SK-N-MC (cell line): ENCODE results near the gene OSBPL10.

ENCODE experiments used
- DNase-seq: peaks from one replicate; pipeline ENCODE4 v3.0.0-alpha.2; 2011; ENCODE audit warnings: low read depth, low spot score
- H3K27ac ChIP-seq: fragments of 200-600 bp; sonication (generic); 2 replicates; pipeline ENCODE4 v1.5.1; 2016; ENCODE audit warnings: mixed run types
- H3K36me3 ChIP-seq: fragments of 200-600 bp; sonication (generic); 2 replicates; pipeline ENCODE4 v1.6.1; 2017; ENCODE audit warnings: antibody characterized with exemption, low read length, mixed read lengths; ENCODE audit not compliant: insufficient read depth
- H3K4me3 ChIP-seq: fragments of 200-600 bp; sonication (generic); 2 replicates; pipeline ENCODE4 v1.5.1; 2016
- H3K9ac ChIP-seq: fragments of 200-600 bp; sonication (generic); 2 replicates; pipeline ENCODE4 v1.8.0; 2017; ENCODE audit warnings: mixed run types, mixed read lengths; ENCODE audit not compliant: insufficient read length
- H3K9me3 ChIP-seq: fragments of 200-600 bp; sonication (generic); 2 replicates; pipeline ENCODE4 v1.6.1; 2017; ENCODE audit warnings: low read depth, mild to moderate bottlenecking, antibody characterized with exemption, low read length, moderate library complexity, mixed read lengths
- EZH2 ChIP-seq: fragments of 200-600 bp; sonication (generic); IDR thresholded peaks from one replicate; pipeline ENCODE4 v1.6.1; 2017; ENCODE audit warnings: antibody characterized with exemption
- FOXP2 ChIP-seq: optimal IDR thresholded peaks from 2 replicates; pipeline ENCODE3; 2011; ENCODE audit warnings: mild to moderate bottlenecking, moderate library complexity; ENCODE audit not compliant: insufficient read depth; ENCODE audit errors: extremely low read length, control extremely low read depth
- POLR2AphosphoS5 ChIP-seq: IDR thresholded peaks from 2 replicates; pipeline ENCODE4 v1.6.1; 2012; ENCODE audit warnings: mild to moderate bottlenecking, low read depth, low read length, borderline replicate concordance

Gene OSBPL10

DNA sequence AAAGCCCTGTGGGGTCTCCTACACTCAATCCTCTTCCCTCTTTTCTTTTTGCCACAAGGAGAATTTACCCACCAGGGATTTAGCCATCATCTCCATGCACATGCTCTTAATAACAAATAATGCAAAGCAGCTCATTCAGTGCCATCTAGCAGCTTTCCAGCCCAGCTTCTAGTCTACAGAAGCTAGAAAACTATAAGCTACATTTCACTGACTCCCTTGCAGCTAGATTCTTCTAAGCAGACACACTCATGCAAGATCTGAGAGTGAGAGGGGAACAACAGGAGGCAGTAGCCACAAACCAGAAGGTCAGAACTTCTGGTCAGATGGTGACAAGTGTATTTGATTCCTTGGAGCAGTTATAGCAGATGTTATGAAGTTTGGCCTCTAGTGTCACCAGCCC is 25.5 kb downstream of the OSBPL10 start:
- no peaks in the 10 kb centered on the region for H3K36me3 ChIP-seq

GRCh38 chr3:31953636-31954035 is 27.4 kb downstream of the OSBPL10 start:
- Histone ChIP-seq H3K4me3 (no peak overlapping the region), H3K9ac (no peak overlapping the region), H3K36me3 (no peaks in the 10 kb centered on the region), H3K9me3 (no peaks in the 10 kb centered on the region), H3K27ac (no peak overlapping the region)
- DNase-seq = no peak
- no peak for TF ChIP-seq FOXP2
- TF ChIP-seq POLR2AphosphoS5 = no peak
- TF ChIP-seq EZH2 = no peak

More for the DNA sequence above, 25.5 kb downstream of the OSBPL10 start:
- Histone ChIP-seq H3K9me3 (no peaks in the 10 kb centered on the region), H3K4me3 (no peak overlapping the region), H3K9ac (no peak overlapping the region), H3K27ac (no peak overlapping the region)
- DNase-seq = no peak
- TF ChIP-seq FOXP2 (no peak), EZH2 (no peak), POLR2AphosphoS5 (no peak)

DNA sequence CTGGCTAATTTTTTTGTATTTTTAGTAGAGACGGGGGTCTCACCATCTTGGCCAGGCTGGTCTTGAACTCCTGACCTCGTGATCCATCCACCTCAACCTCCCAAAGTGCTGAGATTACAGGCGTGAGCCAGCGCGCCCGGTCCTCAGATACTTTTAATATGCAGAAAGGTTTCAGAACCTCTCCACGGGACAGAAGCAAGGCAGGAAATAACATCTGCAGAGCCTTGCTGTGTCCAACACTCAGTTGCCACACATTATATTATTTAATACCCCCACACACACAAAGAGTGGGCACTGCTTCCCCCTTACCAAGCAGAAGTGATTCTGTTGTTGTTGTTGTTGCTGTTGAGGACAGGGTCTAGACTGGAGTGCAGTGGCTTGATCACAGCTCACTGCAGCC is 28.0 kb downstream of the OSBPL10 start:
- Histone ChIP-seq H3K9me3 (no peaks in the 10 kb centered on the region), H3K4me3 (no peak overlapping the region), H3K9ac (no peak overlapping the region), H3K27ac (no peak overlapping the region), H3K36me3 (no peaks in the 10 kb centered on the region)
- no peak for DNase-seq
- no peak for TF ChIP-seq FOXP2
- no peak for TF ChIP-seq EZH2
- no peak for TF ChIP-seq POLR2AphosphoS5

DNA sequence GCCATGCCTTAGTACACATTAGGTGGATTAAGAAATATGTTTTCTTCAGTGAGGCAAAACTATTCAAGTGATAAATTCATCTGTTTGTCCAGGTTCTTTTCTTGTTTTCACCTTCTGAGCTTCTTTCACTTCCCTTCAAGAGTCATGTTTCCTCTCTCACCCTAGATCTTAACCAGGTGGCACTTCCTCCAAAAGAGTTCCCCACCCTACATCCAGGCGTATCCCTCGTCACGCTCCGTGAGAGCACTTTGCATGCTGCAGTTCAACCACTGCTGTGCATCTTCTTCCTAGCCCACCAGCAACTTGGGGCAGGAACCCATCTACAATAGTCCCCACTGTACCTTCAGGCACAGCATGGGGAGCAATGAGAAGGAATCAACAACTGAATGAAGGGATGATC is 28.9 kb downstream of the OSBPL10 start:
- no peak overlapping the region for H3K4me3 ChIP-seq
- TF ChIP-seq POLR2AphosphoS5 = no peak
- TF ChIP-seq EZH2 = no peak
- TF ChIP-seq FOXP2 = no peak
- no peak for DNase-seq

GRCh38 chr3:31948280-31948679 is 32.8 kb downstream of the OSBPL10 start:
- no peak for TF ChIP-seq POLR2AphosphoS5
- TF ChIP-seq EZH2 = no peak
- TF ChIP-seq FOXP2 = no peak
- no peak for DNase-seq
- Histone ChIP-seq H3K9me3 (no peaks in the 10 kb centered on the region), H3K4me3 (no peak overlapping the region), H3K27ac (no peak overlapping the region), H3K36me3 (no peaks in the 10 kb centered on the region), H3K9ac (no peak overlapping the region)

More for the DNA sequence above, 28.9 kb downstream of the OSBPL10 start:
- H3K27ac ChIP-seq = no peak overlapping the region
- no peaks in the 10 kb centered on the region for H3K9me3 ChIP-seq
- no peak overlapping the region for H3K9ac ChIP-seq
- no peaks in the 10 kb centered on the region for H3K36me3 ChIP-seq

GRCh38 chr3:31947671-31948091 is 33.4 kb downstream of the OSBPL10 start:
- no peak overlapping the region for H3K27ac ChIP-seq
- no peak overlapping the region for H3K9ac ChIP-seq
- no peak for DNase-seq
- H3K4me3 ChIP-seq = no peak overlapping the region
- no peaks in the 10 kb centered on the region for H3K36me3 ChIP-seq
- H3K9me3 ChIP-seq = no peaks in the 10 kb centered on the region
- TF ChIP-seq EZH2 (no peak), POLR2AphosphoS5 (no peak), FOXP2 (no peak)

- DNase-seq = no peak
- no peak overlapping the region for H3K27ac ChIP-seq
- no peak overlapping the region for H3K9ac ChIP-seq
- no peak overlapping the region for H3K4me3 ChIP-seq
- no peaks in the 10 kb centered on the region for H3K36me3 ChIP-seq
- H3K9me3 ChIP-seq = no peaks in the 10 kb centered on the region
- TF ChIP-seq POLR2AphosphoS5 = no peak
- TF ChIP-seq EZH2 = no peak
- no peak for TF ChIP-seq FOXP2
Measured at GRCh38 chr3:31947162-31947561, 33.9 kb downstream of the OSBPL10 start.

DNA sequence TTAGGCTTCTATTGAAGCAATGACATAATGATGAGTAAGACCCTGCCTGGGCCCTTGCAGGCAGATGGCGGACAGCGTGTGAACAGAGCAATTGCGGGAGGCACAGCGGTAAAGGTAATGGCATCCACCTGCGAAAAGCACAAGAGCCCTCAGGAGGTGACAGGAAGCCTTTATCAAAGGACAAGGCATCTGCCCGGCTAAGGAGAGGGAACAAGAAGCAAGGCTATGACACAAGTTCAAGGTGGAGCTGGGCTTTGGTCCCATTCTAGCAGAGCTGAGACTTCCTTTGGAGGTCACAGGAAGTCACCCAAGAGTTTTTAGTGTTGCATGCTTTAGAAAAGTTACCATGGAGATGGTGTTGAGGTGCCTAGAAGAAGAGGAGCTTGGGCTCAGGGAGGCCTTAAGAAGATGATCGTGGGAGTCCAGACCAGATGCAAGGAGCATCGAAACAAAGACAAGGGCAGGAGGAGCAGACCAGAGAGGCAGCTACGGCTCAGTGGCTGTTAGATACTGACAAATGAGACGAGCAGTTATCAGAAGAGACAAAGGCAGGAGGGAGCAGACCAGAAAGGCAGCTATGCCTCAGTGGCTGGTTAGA is 34.5 kb downstream of the OSBPL10 start:
- no peak overlapping the region for H3K9ac ChIP-seq
- H3K4me3 ChIP-seq = no peak overlapping the region
- H3K9me3 ChIP-seq = no peaks in the 10 kb centered on the region
- DNase-seq = no peak
- TF ChIP-seq FOXP2 = no peak
- no peak for TF ChIP-seq POLR2AphosphoS5
- no peak for TF ChIP-seq EZH2
- H3K36me3 ChIP-seq = no peaks in the 10 kb centered on the region
- no peak overlapping the region for H3K27ac ChIP-seq

GRCh38 chr3:31945738-31946052 is 35.4 kb downstream of the OSBPL10 start:
- TF ChIP-seq EZH2 (no peak), POLR2AphosphoS5 (no peak), FOXP2 (no peak)
- no peak overlapping the region for H3K27ac ChIP-seq
- H3K9me3 ChIP-seq = no peaks in the 10 kb centered on the region
- no peak for DNase-seq
- no peaks in the 10 kb centered on the region for H3K36me3 ChIP-seq
- H3K9ac ChIP-seq = no peak overlapping the region
- H3K4me3 ChIP-seq = no peak overlapping the region
